Fibroblast of skin of scalp (primary cell): ENCODE data around the gene C3orf62.
"Not testable (repeated sequence)": the region's sequence is repeated elsewhere in the genome, so short reads cannot be mapped to it uniquely, and the experiment has no call there.

Experiments used
- DNase-seq: peaks from one replicate; pipeline ENCODE4 v3.0.0-alpha.2; 2013

Gene C3orf62

DNA sequence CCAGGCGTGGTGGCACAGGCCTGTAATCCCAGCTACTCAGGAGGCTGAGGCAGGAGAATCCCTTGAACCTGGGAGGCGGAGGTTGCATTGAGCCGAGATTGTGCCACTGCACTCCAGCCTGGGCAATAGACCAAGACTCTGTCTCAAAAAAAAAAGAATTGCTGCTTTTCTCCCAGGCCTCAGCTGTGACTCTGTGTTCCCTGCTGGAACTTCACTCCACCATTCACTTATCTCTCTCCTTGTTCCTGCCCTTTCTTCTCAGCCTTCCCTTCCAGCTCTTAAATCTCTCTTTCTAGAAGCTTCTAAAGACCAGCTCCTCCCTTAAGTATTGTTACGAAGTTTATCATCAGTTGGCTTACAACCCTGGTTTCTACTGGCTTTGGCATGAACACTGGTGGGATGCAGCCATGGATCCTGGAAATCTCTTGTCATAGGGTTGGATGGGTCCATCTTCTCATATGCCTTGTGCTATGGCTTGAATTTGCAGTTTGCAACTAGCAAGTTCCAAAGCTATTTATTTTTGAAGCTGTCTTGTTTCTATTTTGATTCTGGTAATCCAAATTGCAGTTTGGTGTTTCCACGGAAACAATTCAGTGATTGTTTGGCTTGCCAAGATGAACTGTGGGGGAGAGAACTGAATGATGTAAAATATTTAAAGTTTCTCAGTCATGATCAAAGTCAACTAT, 10.5 kb downstream of the C3orf62 start:
- no peak for DNase-seq

DNA sequence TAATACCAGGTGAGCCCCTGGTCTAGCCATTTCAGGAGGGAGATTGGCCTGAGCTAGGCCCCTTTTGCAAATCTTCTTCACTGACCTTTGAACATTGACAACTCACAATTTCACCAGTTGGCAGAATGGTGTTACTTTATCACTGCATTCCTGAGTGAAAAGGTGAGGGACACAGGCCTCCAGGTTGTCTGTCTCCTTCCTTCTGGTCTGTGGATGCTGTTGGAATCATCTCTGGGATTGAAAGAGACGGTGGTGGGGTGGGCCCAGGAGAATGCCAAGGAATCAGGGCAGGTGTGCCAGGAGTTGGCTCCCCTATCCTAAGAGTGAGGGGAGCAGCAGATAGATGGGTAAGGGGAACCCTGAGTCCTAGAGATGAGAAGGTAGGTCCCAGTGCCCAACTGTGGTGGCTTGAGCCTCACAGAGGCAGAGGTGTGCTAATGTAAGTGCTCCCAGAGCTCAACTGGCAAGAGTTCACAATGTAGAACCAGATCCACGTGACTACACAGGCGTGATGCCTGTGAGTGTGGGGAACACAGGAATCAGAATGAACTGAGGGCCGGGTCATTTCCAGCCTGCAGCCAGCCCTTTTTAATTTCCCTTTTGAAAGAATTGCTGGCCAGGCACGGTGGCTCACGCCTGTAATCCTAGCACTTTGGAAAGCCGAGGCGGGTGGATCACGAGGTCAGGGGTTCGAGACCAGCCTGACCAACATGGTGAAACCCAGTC, 11.2 kb downstream of the C3orf62 start:
- DNase-seq: no peak

DNA sequence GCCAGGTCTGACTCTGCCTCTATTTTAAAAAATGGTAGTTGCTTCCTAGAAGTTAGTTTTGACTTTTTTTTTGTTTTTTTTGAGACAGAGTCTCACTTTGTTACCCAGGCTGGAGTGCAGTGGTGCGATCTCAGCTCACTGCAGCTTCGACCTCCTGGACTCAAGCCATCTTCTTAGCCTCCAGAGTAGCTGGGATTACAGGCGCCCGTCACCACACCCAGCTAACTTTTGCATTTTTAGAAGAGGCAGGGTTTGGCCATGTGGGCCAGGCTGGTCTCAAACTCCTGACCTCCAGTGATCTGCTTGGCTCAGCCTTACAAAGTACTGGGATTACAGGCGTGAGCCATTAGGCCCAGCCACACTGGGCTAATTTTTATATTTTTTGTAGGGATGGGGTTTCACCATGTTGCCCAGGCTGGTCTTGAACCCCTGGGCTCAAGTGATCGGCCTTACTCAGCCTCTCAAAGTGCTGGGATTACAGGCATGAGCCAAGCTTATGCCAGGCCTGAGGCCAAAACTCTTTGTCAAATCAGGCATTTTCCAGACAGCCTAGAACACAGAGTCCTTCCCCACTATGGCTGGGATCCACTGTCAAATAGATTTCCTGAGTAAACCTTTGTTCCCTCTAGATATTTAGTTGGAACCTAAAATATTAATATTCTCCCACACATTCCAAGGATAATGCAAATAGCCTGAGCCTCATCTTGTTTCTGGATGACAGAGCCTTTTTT, 13.7 kb downstream of the C3orf62 start:
- no peak for DNase-seq

DNA sequence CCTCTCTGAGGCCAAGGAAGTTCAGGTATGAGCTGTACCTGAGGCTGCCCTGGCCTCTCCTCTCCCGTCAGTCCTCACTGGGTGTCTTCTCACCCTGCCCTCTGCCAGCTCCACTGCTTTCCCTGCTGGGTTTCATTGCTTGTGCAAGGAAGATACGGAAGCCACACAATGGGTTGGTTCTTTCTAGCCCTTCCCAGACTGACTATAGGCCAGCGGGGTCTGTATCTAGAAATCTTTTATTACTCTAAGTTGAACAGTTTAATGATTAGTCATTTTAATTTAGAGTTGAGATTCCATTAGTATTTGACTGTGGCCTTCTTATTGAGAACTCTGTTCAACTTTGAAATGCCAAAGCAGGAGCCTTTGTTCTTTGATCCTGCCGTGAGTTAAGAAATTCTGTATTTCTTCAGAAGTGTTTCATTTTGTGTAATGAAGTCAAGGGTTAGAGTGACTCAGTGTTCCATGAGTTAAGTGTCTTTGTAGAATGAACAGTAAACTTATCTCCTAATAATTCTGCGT, 16.2 kb downstream of the C3orf62 start:
- no peak for DNase-seq

DNA sequence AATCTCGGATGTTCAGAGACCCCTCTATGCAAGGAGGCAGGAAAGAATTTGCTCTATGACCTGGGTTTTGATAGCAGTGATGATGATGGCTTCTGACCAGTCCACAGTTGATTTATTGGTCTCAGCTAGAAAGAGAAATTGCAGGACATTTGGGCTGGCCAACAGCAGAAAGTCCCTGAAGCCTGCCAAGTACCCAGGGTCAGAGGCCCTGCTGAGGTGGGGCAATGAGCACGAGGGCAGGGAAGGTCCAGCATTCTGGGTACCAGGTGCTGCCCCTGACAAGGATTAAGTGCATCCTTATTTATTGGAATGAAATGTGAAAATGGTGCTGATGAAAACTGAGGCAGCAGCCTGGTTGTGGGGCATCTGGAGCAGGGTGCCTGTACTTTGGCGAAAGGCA, 19.8 kb downstream of the C3orf62 start:
- DNase-seq: no peak

DNA sequence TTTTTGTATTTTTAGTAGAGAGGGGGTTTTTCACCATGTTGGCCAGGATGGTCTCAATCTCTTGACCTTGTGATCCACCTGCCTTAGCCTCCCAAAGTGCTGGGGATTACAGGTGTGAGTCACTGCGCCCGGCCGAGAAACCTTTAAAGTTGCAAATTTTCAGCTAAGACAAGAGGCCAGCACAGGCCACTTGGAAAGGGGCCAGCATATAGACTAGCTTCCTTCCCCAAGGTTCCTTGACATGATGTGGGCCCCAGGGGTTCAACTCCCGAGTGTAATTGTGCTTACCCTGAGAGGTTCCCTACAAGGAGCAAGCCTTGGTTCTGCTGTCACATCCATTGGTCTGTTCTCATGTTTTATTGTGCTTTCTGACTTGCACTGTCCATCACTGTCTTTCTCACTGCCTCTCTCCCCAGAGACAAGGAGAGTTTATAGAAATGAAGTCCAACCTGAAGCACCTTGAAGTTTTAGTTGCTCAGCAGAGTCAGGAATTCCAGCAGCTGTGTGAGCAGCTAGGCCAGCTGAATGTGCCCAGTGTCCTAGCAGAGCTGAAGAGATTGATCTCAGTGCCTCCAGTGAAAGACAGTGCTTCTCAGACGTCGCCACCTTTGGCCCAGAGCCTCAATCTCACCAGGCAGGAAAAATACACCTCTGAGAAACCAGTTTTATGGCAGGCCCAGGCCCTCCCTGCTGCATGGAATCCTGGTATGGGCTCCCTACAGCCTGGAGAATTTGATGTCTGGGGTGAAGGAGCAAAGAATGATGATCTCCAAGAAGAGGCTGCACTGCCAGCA, 21.1 kb downstream of the C3orf62 start:
- no peak for DNase-seq

DNA sequence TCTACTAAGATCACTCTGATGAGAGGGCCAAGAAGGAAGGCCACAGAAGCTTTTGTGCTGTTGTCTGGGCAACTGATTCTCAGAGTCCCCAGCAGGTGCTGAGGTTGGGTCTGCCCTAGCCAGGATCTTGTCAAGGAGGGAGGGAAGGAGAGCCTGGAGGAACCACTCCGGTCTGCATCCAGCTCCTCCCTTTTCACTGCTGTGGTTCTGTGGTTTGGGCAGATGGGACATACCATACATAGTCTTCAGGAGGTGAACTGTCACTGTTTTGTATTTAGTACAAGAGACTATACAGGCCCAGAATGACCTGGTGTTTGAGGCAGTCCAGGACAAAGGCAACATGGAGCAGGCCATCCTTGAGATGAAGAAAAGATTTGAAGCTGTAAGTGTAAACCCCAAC, 21.9 kb downstream of the C3orf62 start:
- peak; percentile 22 for DNase-seq

DNA sequence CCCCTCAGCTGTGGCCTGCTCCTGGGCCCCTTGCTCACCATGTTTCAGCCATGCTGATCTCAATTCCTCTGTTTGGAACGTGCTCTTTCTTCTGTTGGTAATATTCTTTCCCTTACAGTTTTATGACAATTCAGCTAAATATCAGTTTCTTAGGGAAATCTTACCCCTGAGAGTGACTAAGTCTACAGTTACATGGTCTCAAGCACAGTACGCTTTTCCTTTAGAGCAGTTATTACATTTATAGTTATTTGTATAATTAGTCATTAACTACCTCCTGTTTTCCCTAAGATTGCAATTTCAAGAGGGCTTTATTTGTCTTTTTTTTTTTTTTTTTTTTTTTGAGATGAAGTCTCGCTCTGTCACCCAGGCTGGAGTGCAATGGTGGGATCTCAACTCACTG, 23.5 kb downstream of the C3orf62 start:
- DNase-seq: no peak

DNA sequence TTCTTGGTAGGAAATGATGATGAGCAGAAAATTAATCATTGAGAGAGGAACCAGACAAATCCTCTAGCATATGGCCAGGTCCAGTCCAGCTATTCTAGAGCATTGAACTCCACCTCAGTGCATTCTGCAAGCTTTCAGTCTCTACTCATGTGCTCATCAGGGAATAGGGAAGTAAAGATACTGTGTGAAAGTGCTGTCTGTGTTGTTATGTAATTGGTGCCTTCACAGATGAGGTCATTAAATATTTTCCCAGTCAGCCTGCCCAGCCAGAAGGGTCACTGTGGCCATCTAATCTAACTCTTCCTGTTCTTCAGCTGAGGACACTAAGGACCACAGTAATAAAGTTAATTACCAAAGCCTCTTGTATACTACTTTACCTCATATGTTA, 28.2 kb downstream of the C3orf62 start:
- DNase-seq: no peak

DNA sequence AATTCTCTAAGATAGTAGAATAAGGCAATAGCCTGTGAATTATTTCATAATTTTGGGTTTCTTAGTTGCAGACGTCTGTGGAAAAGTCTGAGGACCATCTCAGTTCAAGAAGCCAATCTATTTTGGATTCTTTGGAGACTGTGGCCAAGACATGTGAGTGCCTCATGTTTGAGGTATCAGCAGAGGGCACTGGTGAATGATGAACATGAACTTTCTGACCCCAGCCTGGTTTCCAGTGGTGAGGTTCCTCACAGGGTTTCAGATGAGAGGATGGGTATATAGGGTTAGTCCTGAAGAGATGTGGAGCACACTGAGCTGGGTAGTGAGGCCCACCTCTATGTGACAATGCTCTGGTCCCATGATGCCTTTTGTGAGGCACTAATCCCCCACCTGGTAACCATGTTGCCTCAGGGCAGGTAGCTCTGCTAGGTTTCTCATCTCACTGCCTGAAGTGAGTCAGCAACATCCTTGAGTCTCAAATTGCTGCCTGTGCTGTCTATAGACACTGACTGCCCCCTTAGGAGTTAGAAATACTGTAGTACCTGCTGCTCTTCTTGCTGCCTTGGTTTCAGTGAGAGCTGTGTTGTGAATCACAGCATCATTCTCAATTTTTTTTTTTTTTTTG, 32.3 kb downstream of the C3orf62 start:
- DNase-seq: no peak

DNA sequence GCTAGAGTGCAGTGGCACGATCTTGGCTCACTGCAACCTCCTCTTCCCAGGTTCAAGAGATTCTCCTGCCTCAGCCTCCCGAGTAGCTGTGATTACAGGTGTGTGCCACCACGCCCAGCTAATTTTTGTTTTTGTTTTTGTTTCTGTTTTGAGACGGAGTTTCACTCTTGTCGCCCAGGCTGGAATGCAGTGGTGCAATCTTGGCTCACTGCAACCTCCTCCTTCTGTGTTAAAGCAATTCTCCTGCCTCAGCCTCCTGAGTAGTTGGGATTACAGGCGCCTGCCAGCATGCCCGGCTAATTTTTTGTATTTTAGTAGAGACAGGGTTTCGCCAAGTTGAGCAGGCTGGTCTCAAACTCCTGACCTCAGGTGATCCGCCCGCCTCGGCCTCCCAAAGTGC, 36.9 kb downstream of the C3orf62 start:
- not testable (repeated sequence) for DNase-seq

DNA sequence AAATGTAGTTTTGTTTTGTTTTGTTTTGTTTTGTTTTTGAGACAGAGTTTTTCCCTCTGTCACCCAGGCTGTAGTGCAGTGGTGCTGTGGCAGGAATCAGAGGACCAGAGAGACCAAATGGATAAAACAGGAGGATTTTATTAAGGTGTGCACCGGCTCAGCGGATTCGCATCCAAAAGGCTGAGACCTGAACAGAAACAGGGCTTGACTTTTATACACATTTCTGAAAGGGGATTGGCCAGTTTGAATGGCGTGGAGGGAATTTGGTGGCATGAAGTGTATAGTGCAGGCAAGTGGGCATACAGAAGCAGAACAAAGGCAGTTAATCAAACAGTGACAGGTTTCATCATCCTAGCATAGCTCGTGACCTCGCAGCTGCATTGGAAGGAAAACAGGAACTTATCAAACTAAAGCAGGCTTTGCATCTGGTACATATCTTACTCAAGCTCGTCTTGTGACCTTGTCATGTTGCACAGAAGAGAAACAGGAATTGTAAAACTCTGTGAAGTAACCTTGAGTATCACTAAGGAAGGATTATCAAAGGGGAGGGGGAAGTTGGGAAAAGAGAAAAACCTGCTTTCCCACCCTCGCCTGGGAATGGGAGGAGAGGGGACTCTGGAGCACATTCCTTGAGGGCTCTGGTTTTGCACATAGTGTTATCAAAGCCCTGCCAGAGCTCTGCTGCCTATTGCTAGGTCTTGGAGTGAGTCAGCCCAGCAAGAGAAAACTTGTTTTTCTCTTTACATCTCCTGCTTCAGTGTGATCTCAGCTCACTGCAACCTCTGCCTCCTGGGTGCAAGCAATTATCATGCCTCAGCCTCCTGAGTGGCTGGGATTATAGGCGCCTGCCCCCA, 38.5 kb downstream of the C3orf62 start:
- no peak for DNase-seq

DNA sequence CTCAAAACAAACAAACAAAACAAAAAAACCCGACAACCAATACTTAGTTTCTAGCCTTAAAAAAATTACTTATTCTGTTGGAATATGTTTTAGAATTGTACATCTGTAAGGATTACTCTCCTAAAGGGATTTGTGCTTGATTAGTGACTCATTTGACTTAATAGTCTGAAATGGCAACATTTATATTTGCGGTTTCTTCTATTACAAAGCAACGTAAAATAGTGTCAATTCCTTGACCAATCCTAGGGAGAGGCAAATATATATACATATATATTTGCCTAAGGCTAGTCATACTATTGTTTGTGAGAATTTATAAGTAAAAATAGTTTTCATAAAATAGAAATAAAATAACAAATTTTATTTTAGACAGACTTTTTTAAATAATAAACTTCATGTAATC, 39.7 kb downstream of the C3orf62 start:
- DNase-seq: no peak

DNA sequence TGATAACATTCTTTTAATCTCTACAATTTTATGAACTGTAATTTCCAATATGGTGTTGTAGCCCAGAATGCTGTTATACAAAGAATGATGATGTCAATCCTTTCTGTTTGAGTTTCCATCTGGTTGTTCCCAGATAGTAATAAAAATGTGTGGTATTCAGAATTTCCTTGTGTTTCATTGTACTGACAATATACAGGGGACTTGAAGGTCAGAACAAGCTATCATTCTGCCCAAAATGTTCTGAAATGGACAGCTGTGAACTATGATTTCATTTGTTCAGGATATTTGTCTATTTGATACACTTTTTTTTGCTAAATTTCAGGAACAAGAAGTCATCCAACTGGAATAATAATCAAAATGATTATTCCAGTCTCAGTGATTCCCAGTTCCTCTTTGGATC, 40.8 kb downstream of the C3orf62 start:
- no peak for DNase-seq

DNA sequence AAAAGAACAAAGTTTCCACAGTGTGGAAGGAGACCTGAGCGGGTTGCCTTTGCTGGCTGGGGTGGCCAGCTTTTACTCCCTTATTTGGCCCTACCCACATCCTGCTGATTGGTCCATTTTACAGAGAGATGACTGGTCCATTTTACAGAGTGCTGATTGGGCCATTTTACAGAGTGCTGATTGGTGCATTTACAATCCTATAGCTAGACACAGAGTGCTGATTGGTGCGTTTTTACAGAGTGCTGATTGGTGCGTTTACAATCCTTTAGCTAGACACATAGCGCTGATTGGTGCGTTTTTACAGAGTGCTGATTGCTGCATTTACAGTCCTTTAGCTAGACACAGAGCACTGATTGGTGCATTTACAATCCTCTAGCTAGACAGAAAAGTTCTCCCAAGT, 48.2 kb downstream of the C3orf62 start:
- not testable (repeated sequence) for DNase-seq

DNA sequence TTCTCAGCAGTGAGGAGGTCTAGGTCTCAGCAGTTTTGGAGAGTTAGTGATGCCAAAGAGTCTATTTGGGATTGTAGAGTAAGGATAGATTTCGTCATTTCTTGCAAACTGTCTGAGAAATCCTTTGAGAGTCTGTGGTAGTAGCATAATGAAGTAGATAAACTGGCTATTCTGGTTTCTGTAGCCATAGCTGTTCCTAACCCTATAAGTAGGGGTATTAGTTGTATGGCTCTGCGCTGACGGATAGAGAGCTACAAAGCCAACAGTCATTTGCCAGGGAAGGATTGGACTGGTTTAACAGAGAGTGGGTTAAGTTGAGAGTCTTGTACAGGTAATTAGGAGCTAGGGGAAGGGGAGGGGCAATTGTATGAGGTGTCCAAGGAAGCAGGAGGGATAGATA, 55.0 kb downstream of the C3orf62 start:
- no peak for DNase-seq

DNA sequence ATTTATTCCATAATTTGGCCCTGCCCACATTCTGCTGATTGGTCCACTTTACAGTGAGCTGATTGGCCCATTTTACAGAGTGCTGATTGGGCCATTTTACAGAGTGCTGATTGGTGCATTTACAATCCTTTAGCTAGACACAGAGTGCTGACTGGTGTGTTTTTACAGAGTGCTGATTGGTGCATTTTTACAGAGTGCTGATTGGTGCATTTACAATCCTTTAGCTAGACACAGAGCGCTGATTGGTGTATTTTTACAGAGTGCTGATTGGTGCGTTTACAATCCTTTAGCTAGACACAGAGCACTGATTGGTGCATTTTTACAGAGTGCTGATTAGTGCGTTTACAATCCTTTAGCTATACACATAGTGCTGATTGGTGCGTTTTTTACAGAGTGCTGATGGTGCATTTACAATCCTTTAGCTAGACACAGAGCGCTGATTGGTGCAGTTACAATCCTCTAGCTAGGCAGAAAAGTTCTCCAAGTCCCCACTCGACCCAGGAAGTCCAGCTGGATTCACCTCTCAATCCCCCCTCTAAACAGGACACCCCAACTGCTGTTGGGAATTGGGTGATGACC, 56.0 kb downstream of the C3orf62 start:
- DNase-seq: not testable (repeated sequence)

DNA sequence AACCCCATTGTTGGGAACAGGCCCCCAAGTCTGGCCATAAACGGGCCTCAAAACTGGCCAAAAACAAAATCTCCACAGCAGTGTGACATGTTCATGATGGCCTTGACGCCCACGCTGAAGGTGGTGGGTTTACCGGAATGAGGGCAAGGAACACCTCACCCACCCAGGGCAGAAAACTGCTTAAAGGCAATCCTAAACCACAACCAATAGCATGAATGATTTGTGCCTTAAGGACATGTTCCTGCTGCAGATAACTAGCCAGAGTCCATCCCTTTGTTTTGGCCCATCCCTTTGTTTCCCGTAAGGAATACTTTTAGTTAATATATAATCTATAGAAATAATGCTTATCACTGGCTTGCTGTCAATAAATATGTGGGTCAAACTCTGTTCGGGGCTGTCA, 57.9 kb downstream of the C3orf62 start:
- no peak for DNase-seq
